HK-2 (cell line): Measurements from ENCODE around the gene USP24.
"Not testable (repeated sequence)": the region's sequence is repeated elsewhere in the genome, so short reads cannot be mapped to it uniquely, and the experiment has no call there.

Source experiments
- DNase-seq: peaks from one replicate; pipeline ENCODE4 v3.0.0-alpha.2; 2018; ENCODE audit not compliant: unreplicated experiment

Gene USP24

DNA sequence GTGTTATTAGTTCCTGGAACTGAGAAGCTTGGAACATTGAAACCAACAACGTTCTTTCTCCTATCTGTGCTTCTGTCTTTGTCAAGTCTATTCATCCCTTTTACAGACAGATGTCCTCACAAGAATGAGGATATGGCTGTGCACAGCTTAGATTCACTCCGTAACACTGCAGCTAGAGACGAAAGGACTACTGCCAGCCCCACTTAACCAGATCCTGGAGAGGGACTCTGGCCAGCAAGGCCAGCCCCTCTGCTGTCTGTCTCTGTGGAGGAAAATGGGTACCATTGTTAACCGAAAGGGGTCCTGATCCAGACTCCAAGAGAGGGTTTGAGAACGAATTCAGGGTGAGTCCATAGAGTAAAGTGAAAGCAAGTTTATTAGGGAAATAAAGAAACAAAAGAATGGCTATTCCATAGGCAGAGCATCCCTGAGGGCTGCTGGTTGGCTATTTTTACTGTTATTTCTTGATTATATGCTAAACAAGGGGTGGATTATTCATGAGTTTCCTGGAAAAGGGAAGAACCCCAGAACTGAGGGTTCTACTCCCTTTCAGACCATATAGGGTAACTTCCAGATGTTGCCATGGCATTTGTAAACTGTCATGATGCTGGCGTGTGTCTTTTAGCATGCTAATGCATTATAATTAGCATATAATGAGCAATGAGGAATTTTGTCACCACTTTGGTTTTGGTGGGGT lies 17.4 kb upstream of the USP24 start:
- no peak for DNase-seq

DNA sequence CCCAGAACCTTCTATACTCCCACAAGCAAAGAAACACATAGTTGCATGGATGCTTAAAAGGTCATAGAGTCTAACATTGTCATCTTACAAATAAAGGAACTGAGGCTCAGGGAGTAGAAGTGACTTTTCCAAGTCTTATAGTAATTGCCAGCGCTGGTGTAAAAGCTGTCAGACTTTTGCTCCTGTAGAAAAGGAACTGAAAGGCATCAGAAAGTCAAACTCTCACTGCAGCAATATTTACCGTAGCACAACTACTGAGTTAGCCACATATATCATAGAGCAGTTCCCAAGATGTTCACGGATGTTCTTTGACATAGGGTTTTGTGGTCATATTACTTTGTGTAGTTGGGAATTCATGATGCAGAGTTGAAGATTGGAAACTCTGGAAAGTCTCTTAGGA lies 16.6 kb upstream of the USP24 start:
- no peak for DNase-seq

DNA sequence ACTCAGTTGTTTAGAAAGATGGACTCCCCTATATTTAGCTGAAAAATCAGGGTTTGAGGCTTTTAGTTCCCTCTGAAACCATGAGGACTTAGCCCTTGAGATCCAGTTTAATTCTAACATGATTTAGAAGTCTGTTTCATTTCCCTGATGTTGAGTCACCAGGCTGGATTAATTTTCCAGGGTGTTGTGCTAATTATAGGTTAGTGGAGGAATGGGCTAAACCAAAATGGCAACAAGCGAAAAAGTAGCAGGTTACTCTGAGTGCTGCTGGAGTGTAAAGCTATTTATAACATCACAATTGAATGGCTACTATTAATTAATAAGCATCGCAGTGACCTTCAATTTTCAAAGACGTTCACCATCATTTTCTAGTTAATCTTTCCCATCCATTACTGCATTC lies 15.5 kb upstream of the USP24 start:
- DNase-seq = no peak

DNA sequence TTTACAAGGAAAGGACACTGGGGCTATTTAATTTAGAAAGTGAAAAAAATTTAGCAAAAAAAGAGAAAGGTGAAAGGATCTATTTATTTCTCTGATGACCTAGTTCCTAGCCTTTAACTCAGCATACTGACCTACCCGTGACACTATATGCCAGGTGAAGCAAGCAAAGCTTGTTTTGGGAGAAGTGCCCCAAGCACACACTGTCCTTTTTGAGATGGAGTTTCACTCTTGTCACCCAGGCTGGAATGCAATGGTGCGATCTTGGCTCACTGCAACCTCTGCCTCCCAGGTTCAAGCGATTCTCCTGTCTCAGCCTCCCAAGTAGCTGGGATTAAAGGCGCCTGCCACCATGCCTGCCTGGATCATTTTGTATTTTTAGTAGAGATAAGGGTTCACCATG lies 14.6 kb upstream of the USP24 start:
- not testable (repeated sequence) for DNase-seq

DNA sequence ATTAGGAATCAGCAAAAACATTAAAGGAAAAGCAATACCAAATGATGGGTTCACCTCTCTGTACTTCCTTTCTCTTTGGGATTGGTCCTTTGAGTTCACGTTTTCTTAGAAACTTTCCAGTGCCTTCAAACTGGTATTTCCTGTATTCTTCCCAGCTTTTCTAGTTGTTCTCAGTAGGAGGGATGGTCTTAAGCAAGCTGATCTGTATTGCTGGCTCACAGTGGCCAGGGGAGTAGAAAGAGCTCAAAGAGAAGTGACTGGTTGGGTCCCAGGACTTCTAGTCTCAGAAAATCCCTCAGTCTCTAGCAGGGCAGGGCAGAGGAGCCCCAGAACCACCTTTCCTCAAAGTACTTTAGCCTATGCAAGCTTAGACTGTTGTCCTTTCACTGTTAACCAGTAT lies 10.1 kb upstream of the USP24 start:
- no peak for DNase-seq

DNA sequence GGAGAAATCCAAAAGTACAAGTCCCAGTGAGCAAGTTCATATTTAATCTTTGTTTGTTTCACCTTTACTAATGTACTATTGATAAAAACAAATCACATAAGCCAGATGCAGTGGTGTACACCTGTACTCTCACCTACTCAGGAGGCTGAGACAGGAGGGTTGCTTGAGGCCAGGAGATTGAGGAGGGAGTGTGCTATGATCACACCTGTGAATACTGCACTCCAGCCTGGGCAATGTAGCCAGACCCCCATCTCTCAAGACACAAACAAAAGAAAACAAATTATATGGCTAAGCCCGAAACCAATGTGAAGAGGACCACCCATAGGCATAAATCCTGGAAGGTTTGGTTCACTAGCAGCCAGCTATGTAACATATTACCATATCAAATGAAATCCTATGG lies 9.6 kb upstream of the USP24 start:
- DNase-seq = no peak

DNA sequence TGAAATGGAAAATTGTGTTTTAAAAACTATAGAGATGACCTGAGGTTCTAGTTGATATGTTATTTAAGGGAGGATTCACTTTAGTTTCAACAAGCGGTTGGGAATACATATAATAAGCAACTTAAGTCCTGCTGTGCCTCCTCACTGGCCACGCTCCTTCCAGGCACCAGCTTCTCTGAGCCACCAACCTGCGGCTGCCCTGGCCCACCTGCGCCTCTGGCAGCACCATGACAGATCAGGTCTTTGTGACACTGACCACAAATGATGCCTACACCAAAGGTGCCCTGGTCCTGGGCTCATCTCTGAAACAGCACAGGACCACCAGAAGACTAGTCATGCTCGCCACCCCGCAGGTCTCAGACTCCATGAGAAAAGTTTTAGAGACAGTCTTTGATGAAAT lies 7.0 kb upstream of the USP24 start:
- no peak for DNase-seq

DNA sequence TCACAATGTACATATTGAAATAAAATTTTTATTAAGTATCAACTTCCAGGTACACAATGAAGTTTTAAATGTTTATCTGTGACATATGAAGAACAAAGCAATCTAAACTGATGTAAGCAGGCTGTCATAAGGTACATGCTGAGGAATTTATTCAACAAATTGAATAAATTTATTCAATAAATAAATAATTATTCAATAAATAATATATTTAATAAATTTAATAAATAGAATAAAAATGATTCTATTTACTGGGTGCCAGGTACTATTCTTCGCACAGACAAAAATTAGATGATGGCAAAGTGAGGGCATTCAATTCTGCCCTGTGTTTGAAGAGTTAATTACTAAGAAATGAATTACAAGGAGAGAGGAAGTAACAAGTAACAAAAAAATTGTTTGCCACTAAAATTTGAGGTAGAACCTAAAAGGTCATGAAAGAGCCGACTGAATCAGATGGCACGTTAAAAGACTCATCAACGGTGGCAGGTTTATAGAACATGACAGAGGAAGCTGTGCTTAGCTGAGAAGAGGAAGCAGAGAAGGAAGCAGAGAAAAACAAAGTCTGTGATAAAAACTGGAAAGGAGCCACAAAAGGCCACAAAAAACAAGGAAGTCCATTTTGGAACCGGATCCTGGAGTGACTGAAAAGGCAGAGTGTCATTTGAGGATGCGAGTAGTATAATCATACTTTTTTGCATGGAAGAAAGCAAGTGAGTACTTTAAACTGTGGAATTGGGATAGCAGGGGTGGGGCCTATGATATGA lies 2.2 kb upstream of the USP24 start:
- no peak for DNase-seq

DNA sequence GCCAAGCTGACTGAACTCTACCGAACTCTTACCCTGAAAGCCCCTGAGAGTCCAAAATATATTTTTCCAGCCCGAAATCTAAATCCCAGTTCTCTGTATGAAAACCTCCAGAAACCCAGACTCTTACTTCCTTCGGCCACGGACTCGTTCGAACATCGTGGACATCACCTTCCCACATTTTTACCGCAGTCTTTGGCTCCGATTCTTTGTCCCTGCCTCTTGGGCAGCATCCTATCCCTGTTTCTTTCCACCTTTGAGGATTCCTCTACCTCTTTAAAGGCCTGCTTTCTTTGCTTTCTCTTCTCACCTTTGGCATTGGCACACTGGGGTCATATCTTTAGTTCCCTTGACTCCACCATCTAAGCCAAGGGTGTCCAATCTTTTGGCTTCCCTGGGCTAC lies 932 bp upstream of the USP24 start:
- DNase-seq = no peak

DNA sequence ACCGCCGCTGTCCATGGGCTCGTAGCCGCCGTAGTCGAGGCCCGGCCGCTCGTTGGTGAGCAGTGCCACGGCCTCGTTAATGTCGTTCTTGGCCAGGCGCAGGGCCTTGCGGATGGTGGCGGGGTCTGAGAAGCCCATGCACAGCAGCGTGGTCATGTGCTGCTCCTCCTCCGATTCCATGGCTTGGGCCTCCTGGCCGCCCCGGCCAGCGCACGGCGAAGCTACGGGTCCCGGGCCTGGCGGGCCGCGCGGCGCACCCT lies 300 bp downstream of the USP24 start:
- peak; percentile 52 for DNase-seq

DNA sequence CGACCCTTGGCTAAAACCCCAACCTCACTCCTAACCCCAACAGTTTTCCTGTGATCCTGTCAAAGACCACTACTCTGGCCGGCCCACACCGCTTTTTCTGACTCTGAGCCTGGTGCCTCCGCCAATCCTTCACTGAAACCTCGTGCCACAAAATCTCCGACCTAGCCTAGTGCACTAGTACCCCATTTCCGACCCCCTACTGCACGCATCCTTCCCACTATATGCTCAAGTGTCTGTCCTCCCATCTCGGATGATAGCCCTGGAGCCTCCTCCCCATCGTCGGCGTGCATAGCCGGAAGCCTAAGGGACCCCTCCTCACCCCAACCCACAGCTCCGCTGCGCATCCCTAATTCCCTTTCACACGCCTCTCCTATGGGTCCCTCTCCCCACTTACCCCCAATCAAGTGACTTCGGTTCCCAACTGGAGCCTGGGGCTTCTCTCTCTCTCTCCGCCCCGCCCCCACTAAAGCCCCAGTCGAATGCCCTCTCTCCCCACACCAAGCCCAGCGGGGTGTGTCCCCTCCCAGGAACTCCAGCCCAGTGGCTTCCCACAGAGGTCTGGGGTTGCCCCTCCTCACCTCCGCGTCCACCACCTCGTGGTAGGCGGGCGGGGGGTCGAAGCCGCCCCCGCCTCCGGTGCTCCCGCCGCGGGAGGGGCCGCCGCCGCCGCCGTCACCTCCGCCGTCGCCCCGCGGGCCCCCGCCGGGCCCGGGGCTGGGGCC lies 791 bp downstream of the USP24 start:
- peak; percentile 54 for DNase-seq

DNA sequence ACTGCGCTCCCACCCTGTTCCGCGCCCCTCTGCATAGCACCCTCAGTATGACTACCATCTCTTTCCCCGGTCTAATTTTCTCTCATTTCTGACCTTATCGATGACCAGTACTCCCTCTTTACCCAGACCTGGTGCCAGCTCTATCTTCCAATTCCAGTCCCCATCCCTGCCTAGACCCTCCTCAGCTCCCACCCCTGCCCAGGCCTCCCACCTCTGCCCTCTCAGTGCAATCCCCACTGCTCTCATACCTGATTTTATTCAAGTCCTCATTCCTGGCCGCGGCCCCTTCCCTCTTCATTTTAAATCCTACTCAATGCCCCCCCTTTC lies 1.3 kb downstream of the USP24 start:
- DNase-seq = no peak

DNA sequence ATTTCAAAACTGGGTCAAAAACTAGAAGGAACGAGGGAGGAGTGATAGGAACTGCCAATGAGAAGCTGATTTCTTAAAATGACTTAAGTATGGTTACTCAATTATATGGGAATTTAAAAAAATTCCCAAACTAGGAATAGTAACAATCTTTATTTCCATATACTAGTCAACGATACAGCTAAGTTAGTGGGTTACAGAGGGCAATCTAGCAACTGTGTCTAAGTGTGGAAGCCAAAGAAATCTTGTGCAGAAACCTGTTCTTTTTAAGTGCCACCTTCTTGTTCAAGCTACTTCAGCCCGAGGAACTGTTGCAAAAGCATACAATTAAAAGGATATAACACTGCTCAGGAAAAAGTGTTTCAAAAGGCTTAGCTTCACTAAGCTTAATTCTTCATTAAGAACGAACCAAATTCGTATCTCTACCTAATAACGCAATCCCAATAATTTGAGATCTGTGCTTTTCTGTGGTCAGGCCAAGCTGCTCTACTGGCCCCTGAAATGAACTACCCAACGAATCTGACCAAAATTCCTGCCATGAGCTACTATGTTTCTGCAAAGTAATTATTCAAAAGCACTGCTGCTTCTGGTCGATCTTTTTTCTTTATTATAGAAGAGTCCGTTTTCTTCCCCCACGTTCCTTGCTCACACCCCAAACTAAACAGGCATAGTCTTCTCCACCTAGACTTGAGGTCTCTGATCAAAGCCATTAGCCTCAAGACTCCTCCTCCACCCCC lies 1.8 kb downstream of the USP24 start:
- DNase-seq = no peak

DNA sequence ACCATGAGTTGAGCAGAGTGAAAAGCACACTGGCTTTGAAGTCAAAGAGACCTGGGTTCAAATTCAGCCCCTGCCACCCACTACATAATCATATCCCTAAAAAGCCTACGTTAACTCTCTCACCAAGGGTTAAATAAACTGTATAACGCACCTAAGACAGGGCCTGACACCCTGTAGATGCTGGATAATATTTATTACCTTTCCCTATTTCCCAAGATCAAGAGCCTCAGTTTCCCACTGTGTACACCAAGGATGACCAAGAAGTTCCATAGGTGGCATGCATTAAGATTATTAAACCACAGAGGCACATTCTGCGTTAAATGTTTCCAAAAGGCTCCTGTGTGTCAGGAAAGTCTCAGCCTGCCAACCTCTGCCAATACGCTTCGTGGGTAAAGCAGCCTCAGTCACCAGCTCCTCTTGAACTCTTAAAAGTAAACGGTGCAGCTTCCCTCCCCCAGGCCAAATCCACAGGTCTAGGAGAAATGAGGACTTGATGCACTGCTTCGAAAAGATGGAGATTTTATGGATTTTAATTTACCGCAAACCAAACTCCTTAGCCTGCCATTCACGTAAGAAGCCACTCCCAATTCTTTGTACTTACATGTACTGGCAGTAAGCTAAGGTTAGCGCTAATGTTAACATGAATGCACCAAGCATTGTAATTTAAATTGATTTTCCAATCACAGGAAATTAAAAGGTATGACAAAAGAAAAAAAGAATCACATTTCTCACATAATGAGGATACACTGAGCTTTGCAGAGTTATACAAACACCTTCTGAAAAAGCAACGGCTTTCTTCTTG lies 2.6 kb downstream of the USP24 start:
- DNase-seq = no peak

DNA sequence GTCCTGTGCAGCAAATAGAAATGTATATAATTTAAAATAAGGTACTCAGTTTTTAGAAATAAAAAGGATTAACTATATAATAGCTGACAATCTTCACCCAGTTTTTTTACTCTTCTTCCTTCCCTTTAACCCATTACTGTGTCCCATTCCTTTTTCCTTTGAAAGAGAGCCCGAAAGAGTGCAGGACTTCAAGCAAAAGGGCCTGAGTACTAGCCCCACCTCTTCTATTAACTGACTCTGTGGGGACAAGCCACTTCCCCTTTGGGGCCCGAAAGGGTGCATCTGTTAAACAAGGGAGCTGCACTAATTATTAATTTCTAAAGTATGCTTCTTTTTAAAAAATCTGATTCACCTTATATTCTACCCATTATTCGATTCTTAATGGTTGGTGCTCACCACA lies 3.3 kb downstream of the USP24 start:
- no peak for DNase-seq

DNA sequence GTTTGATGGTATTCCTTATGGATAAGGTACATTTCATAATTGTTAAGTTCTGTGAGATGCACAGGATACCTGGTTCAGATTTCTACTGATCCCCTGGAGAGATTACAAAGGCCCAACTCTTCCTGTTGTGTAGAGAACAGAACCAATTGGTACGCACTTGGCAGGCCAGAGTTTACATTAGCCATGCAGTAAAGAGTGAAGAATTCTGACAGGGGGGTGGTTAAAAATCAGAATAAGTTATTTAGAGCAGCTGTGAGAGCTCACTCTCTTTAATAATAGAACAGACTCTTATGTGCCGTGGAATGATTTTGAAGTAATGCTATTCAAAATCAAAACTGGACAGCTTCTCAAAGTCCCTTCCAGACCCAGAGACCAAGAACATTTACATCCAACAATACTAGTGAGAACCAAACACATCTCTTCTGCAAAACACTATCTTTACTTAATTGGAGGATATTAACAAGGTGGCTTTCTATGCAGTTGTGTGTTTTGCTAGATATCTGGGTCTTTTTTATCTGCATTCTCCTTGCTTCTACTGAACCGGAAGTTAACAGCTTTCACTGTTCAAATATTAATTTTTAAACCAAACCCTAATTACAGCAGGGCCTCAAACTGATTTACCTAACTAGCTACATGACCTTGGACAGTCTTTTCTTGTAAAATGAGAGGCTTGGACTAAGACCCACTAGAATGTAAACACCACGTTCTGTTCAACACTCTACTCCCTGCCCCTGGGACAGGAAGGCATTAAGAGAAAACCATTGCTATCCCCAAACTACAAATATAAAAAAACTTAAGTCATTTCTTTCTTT lies 4.0 kb downstream of the USP24 start:
- no peak for DNase-seq

DNA sequence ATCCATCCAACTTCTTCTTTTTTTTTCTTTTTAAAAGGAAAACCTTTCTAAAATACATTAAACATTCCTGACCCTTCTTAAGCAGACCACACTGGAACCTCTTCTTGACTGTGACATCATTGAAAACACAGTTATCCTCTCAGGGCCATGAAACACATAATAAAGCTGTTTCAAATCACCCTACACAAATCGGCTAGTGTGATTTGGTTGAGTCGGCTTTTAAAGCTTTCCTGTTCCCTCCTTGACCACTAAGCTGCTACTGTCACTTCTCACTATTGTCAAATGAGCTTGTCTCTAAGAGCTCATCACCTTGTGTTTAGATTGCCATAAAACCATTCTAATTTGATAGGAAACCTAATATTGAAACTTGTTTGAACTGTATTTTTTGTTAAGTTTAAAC lies 5.9 kb downstream of the USP24 start:
- DNase-seq = no peak

DNA sequence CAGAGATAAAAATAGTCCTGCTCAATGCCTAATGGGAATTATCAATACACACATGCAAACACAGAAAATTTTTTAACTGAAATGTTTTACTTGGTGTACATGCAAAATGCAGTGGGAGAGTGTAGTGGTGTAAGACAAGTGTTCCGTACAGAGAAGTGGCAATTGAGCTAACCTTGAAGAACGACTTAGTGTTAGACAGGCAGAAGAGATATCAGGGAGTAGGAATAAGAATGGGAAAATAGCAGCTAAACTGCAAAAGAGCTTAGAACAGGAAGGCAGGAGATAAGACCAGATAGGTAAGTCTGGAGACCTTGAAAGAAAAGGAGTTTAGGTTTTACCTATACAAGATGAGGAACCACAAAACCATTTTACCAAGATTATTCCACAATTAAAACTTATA lies 9.0 kb downstream of the USP24 start:
- DNase-seq = no peak

DNA sequence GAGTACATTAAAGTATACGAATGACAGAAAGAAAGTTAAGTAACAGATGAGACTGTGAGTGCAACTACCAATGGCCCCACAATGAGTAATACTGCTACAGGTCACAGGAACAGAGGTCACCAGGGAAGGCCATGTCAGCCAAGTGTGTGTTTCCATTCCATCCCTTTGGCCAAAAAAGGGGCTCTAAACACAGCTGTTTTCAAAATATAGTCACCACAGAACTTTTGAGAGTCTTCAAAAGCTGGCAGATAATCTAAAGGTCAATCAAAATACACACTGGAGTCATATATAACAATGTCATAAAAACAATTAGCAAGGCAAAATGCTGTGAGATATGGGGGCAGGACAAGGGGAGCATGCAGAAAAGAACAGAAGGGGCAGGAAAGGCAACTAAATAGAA lies 10.2 kb downstream of the USP24 start:
- no peak for DNase-seq

DNA sequence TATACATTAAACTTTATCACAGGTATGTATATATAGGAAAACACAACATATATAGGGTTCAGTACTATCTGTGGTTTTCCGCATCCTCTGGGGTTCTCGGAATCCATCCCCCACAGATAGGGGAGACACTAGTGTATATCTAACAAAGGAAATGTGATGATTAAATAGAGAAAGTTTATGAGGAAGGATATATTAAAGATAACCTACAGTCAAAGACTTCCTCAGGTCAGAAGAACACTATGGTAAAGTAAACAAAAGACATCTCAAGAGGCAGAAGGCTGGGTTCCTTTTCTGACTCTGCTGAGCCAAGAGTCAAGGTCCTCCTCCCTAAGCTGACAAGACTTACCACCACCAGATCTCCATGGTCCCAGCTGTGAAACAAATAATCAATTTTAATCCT lies 12.1 kb downstream of the USP24 start:
- DNase-seq = no peak

DNA sequence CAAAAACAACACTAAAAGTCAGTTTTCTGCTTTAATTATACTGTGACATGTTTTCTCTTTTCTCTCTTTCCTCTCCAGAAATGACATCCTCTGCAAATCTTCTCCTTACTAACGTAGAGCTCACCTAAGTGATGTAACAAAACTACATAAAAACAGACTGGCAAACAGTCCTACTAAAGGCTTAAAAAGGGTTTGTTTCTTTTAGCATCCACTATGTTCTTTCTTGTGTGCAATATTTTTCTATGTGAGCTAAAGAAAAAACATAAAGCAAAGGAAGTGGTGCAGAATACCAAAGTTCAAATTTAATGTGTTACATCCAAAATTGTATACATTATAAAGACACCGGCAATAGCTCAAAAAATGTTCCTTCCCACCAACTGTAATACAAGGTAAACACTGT lies 14.5 kb downstream of the USP24 start:
- DNase-seq = no peak
